Smooth muscle cell of the pulmonary artery (primary cell): Measurements from ENCODE around the gene ANXA3. TPM values are rescaled to one million over a fixed set of nuclear protein-coding genes. Genes with fewer than 3 reads are reported as not detected.

Experiments used
- total RNA-seq: library from RNA; depleted of rRNA; stranded (reverse); fragments of >200 nt; gene quantifications from 2 replicates; pipeline ENCODE4 v1.2.3, GENCODE V29; 2014

The ANXA3 gene, protein sequence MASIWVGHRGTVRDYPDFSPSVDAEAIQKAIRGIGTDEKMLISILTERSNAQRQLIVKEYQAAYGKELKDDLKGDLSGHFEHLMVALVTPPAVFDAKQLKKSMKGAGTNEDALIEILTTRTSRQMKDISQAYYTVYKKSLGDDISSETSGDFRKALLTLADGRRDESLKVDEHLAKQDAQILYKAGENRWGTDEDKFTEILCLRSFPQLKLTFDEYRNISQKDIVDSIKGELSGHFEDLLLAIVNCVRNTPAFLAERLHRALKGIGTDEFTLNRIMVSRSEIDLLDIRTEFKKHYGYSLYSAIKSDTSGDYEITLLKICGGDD
- 6.1 and 70.6 TPM in 2 replicates for total RNA-seq

DNA sequence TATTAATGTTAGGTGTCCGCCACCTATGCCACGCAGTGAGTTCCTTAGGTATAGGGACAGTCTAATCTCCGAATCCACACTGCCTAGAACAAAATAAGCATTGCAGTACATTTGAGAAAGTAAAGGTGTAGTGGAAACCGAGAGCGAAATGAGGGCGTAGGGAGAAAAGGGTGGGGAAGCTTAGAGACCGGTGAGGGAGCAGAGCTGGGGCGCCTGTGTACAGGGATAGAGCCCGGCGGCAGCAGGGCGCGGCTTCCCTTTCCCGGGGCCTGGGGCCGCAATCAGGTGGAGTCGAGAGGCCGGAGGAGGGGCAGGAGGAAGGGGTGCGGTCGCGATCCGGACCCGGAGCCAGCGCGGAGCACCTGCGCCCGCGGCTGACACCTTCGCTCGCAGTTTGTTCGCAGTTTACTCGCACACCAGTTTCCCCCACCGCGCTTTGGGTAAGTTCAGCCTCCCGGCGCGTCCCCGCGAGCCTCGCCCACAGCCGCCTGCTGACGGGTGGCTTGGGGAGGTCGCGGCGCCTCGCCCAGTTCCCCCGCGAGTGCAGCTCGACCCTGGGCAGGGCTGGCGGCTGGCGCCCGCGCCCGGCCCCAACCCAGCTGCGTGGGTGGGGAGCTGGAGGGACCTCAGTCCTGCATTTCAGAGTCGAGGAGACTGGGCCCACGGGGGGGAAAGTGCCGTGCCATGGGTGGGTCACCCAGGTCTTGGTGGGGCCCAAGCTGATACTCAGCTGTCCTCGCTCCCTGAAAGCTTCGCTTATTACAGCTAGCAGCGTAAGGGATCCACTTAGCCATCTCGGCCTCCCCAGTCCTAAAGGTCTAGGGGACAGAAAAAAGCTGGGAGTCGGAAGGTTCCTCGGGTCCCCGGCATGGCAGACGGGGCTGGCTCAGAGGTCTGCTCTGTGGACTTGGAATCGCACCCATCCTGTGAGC lies at the start of gene ANXA3:
ANXA3 (plus strand) TSS at position 351 of the 932 bp plus-strand sequence. CDS start 2,704 bp downstream, outside the sequence.

Other genes with a start within 250 kb of the ANXA3 start
- gene BMP2K, start 224.6 kb downstream of the ANXA3 start, total RNA-seq, result 40.4 and 41.5 TPM in 2 replicates